Frontal cortex (tissue), 1 donor: ENCODE measurements around the gene ADAM30. TPM values are rescaled to one million over a fixed set of nuclear protein-coding genes. Genes with fewer than 3 reads are reported as not detected.

Experiments used
- total RNA-seq: library from RNA; depleted of rRNA; stranded (reverse); fragments of >200 nt; gene quantifications from one replicate; pipeline ENCODE4 v1.2.3, GENCODE V29; 2014

ADAM30 gene
- total RNA-seq, 1 donor from 2014 or later, result not detected

Other genes starting within 250 kb of the ADAM30 start
- 31.4 TPM for gene ZNF697, start 248.2 kb downstream of the ADAM30 start, total RNA-seq
- gene PHGDH, start 184.6 kb downstream of the ADAM30 start, total RNA-seq, result 13.0 TPM
- gene HMGCS2, start 127.6 kb downstream of the ADAM30 start, total RNA-seq, result not detected
- not detected for gene REG4, start 85.1 kb downstream of the ADAM30 start, total RNA-seq
- 21.2 TPM for gene NOTCH2, start 173.1 kb upstream of the ADAM30 start, total RNA-seq